DND-41 (cell line): ENCODE measurements around the gene COL4A1.

ENCODE experiments used
- ATAC-seq: fragments of 200-7000 bp; cut with Tn5 transposase; 3 replicates; pipeline ENCODE4 v1.9.1; 2021; ENCODE audit warnings: low read depth; ENCODE audit not compliant: insufficient read depth
- DNase-seq: peaks from one replicate; pipeline ENCODE4 v3.0.0-alpha.2; 2020
- H2AFZ ChIP-seq: 2 replicates; pipeline ENCODE4 v1.6.0; 2012; ENCODE audit warnings: low read depth, low read length
- H3K27ac ChIP-seq: 2 replicates; pipeline ENCODE4 v1.5.1; 2012; ENCODE audit warnings: low read length, inconsistent platforms
- H3K27me3 ChIP-seq: fragments of 200-600 bp; sonication (generic); 2 replicates; pipeline ENCODE4 v1.6.0; 2012; ENCODE audit warnings: low read length, mild to moderate bottlenecking, inconsistent platforms; ENCODE audit not compliant: insufficient read depth, poor library complexity
- H3K36me3 ChIP-seq: 2 replicates; pipeline ENCODE4 v1.5.1; 2012; ENCODE audit warnings: low read length, inconsistent platforms; ENCODE audit not compliant: insufficient read depth
- H3K4me1 ChIP-seq: 2 replicates; pipeline ENCODE4 v1.5.1; 2012; ENCODE audit warnings: mild to moderate bottlenecking, low read length; ENCODE audit not compliant: insufficient read depth
- H3K4me2 ChIP-seq: 2 replicates; pipeline ENCODE4 v1.6.0; 2012; ENCODE audit warnings: mild to moderate bottlenecking, moderate library complexity, low read length, inconsistent platforms; ENCODE audit not compliant: insufficient read depth
- H3K4me3 ChIP-seq, 2 experiments: fragments of 200-600 bp in 1 of 2; shearing (Covaris generic) in 1 of 2; 2 replicates each; pipeline ENCODE4 v1.5.1; 2012 to 2016; ENCODE audit warnings: inconsistent platforms in 2 of 2, low read length in 2 of 2, mild to moderate bottlenecking in 2 of 2, low read depth in 1 of 2, moderate library complexity in 1 of 2
- H3K79me2 ChIP-seq: 2 replicates; pipeline ENCODE4 v1.6.0; 2012; ENCODE audit warnings: low read length, inconsistent platforms; ENCODE audit not compliant: insufficient read depth
- H3K9ac ChIP-seq: 2 replicates; pipeline ENCODE4 v1.6.0; 2012; ENCODE audit warnings: low read depth, mild to moderate bottlenecking, inconsistent platforms, low read length, moderate library complexity
- H3K9me3 ChIP-seq: 2 replicates; pipeline ENCODE4 v1.5.1; 2012; ENCODE audit warnings: low read length, moderate library complexity, mild to moderate bottlenecking, inconsistent platforms; ENCODE audit not compliant: insufficient read depth, severe bottlenecking
- H4K20me1 ChIP-seq: 2 replicates; pipeline ENCODE4 v1.6.0; 2012; ENCODE audit warnings: low read length; ENCODE audit not compliant: insufficient read depth
- EZH2 ChIP-seq: IDR thresholded peaks from 3 replicates; pipeline ENCODE4 v1.6.1; 2012; ENCODE audit warnings: borderline replicate concordance, low read depth, mild to moderate bottlenecking, moderate library complexity, low read length, inconsistent platforms; ENCODE audit not compliant: severe bottlenecking
- TF ChIP-seq, protein P1 (sequence below): IDR thresholded peaks from 2 replicates; pipeline ENCODE4 v1.5.1; 2012; ENCODE audit warnings: borderline replicate concordance, low read length, moderate library complexity, mild to moderate bottlenecking; ENCODE audit not compliant: poor library complexity, severe bottlenecking; ENCODE audit errors: extremely low read depth

The COL4A1 gene

GRCh38 chr13:110337247-110337646, 30.3 kb upstream of the COL4A1 start:
- Histone ChIP-seq H3K27ac (no peak overlapping the region), H2AFZ (no peak overlapping the region), H3K4me3 (no peak overlapping the region), H4K20me1 (peaks cover 1% of the 10 kb centered on the region; the same call in 1 of the 2 replicates), H3K27me3 (peaks cover 41% of the 10 kb centered on the region), H3K79me2 (no peaks in the 10 kb centered on the region), H3K4me2 (no peak overlapping the region), H3K4me1 (no peaks in the 10 kb centered on the region), H3K9ac (no peak overlapping the region), H3K9me3 (no peaks in the 10 kb centered on the region), H3K36me3 (no peaks in the 10 kb centered on the region)
- ATAC-seq (no peak), DNase-seq (no peak)
- TF ChIP-seq EZH2, result no peak
- TF ChIP-seq, protein P1, sequence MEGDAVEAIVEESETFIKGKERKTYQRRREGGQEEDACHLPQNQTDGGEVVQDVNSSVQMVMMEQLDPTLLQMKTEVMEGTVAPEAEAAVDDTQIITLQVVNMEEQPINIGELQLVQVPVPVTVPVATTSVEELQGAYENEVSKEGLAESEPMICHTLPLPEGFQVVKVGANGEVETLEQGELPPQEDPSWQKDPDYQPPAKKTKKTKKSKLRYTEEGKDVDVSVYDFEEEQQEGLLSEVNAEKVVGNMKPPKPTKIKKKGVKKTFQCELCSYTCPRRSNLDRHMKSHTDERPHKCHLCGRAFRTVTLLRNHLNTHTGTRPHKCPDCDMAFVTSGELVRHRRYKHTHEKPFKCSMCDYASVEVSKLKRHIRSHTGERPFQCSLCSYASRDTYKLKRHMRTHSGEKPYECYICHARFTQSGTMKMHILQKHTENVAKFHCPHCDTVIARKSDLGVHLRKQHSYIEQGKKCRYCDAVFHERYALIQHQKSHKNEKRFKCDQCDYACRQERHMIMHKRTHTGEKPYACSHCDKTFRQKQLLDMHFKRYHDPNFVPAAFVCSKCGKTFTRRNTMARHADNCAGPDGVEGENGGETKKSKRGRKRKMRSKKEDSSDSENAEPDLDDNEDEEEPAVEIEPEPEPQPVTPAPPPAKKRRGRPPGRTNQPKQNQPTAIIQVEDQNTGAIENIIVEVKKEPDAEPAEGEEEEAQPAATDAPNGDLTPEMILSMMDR, result no peak

- ATAC-seq, result no peak
- H4K20me1 ChIP-seq, result no peaks in the 10 kb centered on the region
- peaks cover 38% of the 10 kb centered on the region for H3K27me3 ChIP-seq
- H2AFZ ChIP-seq, result no peak overlapping the region
- no peak overlapping the region for H3K9ac ChIP-seq
- H3K4me2 ChIP-seq, result no peak overlapping the region
- H3K9me3 ChIP-seq, result no peaks in the 10 kb centered on the region
- H3K79me2 ChIP-seq, result no peaks in the 10 kb centered on the region
- TF ChIP-seq, protein P1, result no peak
- TF ChIP-seq EZH2, result no peak
- no peak overlapping the region for H3K27ac ChIP-seq
- no peak overlapping the region for H3K4me3 ChIP-seq
- no peaks in the 10 kb centered on the region for H3K36me3 ChIP-seq
- no peak for DNase-seq
- no peaks in the 10 kb centered on the region for H3K4me1 ChIP-seq
Observed at GRCh38 chr13:110336681-110337080, 29.7 kb upstream of the COL4A1 start.

- Histone ChIP-seq H3K4me2 (no peak overlapping the region), H3K27me3 (peaks cover 35% of the 10 kb centered on the region), H3K9ac (no peak overlapping the region), H3K9me3 (no peaks in the 10 kb centered on the region), H3K27ac (no peak overlapping the region), H3K4me1 (no peaks in the 10 kb centered on the region), H2AFZ (no peak overlapping the region), H3K36me3 (no peaks in the 10 kb centered on the region), H4K20me1 (no peaks in the 10 kb centered on the region), H3K79me2 (no peaks in the 10 kb centered on the region), H3K4me3 (no peak overlapping the region)
- DNase-seq (no peak), ATAC-seq (no peak)
- no peak for TF ChIP-seq EZH2
- TF ChIP-seq, protein P1, result no peak
Observed at GRCh38 chr13:110336108-110336507, 29.2 kb upstream of the COL4A1 start.
